ENCODE results near the gene PLA2G2C.
"Not testable (repeated sequence)": the region's sequence is repeated elsewhere in the genome, so short reads cannot be mapped to it uniquely, and the experiment has no call there.

Gene PLA2G2C

DNA sequence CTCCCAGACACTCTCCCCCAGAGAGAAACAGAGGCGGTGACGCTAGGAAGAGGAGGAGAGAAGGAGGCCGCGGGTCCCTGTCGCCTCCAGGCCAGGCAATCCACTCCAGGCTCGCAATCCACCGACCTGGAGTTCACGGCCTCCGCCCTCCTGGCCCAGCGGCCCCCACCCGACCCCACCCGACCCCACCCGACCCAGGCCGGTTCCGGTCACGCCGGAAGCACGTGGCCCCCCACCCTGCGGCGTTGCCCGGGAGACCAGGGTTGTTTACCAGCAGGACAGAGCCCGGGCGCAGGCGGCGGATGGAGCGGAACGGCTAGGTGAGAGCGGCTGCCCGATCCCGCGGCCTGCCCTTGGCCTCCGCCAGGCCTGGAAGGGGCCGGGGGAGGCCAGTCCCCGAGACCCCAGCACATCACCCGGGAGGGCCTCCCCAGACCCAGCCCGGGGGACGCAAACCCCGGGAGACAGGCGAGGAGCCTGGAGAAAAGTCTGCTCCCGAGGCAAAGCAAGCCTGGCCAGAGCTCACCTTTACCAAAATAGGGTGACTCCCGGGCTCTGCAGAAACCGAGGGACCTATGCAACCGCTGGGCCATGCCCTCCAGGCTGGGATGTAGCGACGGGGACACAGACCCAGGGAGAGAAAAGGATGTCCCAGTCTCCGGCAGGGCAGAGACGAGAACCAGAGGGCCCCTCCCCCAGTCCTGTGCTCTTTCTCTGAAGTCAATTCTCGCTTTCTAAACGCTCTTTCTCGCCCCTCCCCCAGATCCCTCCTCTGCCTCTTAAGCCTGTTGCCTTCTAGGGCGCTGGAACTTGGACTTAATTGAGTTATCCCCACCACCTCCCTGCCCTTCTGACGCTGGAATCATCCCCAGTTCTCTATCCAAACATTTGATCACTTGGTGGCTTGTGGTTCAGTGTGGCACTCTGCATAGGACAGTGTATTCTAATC lies at the start of gene PLA2G2C, which contains the start of gene UBXN10:
Gene PLA2G2C, minus strand, starts transcription at position 685 of the 949 bp plus-strand sequence. CDS start 9,155 bp downstream, outside the sequence.
Gene UBXN10, plus strand, starts transcription at position 263 of the 949 bp plus-strand sequence. CDS start 4,466 bp downstream, outside the sequence.
- H3K4me3 ChIP-seq (replicated peaks; ENCODE audit: low read depth, low read length): no peak within 1 kb of the TSS
- DNase-seq (ENCODE audit: extremely low read depth, low read depth): no peak
- TF ChIP-seq, protein P1, sequence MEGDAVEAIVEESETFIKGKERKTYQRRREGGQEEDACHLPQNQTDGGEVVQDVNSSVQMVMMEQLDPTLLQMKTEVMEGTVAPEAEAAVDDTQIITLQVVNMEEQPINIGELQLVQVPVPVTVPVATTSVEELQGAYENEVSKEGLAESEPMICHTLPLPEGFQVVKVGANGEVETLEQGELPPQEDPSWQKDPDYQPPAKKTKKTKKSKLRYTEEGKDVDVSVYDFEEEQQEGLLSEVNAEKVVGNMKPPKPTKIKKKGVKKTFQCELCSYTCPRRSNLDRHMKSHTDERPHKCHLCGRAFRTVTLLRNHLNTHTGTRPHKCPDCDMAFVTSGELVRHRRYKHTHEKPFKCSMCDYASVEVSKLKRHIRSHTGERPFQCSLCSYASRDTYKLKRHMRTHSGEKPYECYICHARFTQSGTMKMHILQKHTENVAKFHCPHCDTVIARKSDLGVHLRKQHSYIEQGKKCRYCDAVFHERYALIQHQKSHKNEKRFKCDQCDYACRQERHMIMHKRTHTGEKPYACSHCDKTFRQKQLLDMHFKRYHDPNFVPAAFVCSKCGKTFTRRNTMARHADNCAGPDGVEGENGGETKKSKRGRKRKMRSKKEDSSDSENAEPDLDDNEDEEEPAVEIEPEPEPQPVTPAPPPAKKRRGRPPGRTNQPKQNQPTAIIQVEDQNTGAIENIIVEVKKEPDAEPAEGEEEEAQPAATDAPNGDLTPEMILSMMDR (IDR thresholded peaks at IDR 0.05; ENCODE audit: low read depth, low read length, missing control alignments): no peak

GRCh38 chr1:20234788-20235535 lies 48.6 kb upstream of the PLA2G2C start:
- DNase-seq (ENCODE audit: extremely low read depth, low read depth): no peak
- TF ChIP-seq, protein P1 (IDR thresholded peaks at IDR 0.05; ENCODE audit: low read depth, low read length, missing control alignments): no peak
- H3K4me3 ChIP-seq (replicated peaks; ENCODE audit: low read depth, low read length): no peak overlapping the region

- DNase-seq (ENCODE audit: extremely low read depth, low read depth): no peak
Observed at GRCh38 chr1:20233866-20234265, 47.5 kb upstream of the PLA2G2C start.

GRCh38 chr1:20233394-20233793 lies 47.1 kb upstream of the PLA2G2C start:
- H3K4me3 ChIP-seq (replicated peaks; ENCODE audit: low read depth, low read length): no peak overlapping the region
- no peak for DNase-seq (ENCODE audit: extremely low read depth, low read depth)
- TF ChIP-seq, protein P1 (IDR thresholded peaks at IDR 0.05; ENCODE audit: low read depth, low read length, missing control alignments): no peak

More at GRCh38 chr1:20233866-20234265, 47.5 kb upstream of the PLA2G2C start:
- TF ChIP-seq, protein P1 (IDR thresholded peaks at IDR 0.05; ENCODE audit: low read depth, low read length, missing control alignments): no peak
- no peak overlapping the region for H3K4me3 ChIP-seq (replicated peaks; ENCODE audit: low read depth, low read length)

DNA sequence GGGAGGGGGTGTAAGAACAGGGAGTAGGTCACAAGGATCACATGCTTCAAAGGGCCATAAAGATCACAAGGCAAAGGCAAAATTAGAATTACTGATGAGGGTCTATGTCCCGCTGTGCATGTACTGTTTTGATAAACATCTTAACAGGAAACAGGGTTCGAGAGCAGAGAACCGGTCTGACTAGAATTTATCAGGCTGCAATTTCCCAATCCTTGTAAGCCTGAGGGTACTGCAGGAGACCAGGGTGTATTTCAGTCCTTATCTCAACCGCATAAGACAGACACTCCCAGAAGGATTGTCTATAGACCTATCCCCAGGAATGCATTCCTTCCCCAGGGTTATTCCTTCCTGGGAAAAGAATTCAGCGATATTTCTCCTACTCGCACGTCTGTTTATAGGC lies 46.2 kb upstream of the PLA2G2C start:
- DNase-seq (ENCODE audit: extremely low read depth, low read depth): not testable (repeated sequence)

GRCh38 chr1:20229171-20229570 lies 42.9 kb upstream of the PLA2G2C start:
- TF ChIP-seq, protein P1 (IDR thresholded peaks at IDR 0.05; ENCODE audit: low read depth, low read length, missing control alignments): no peak
- H3K4me3 ChIP-seq (replicated peaks; ENCODE audit: low read depth, low read length): no peak overlapping the region
- no peak for DNase-seq (ENCODE audit: extremely low read depth, low read depth)

More for the DNA sequence above, 46.2 kb upstream of the PLA2G2C start:
- not testable (repeated sequence) for H3K4me3 ChIP-seq (replicated peaks; ENCODE audit: low read depth, low read length)
